ENCODE data around the gene KLK15. TPM values are rescaled to one million over a fixed set of nuclear protein-coding genes. Genes with fewer than 3 reads are reported as not detected.

Gene KLK15
- total RNA-seq, 4 donors from 2014 or later = not detected

- peaks cover 0 to 10% (median 4%) of the 10 kb centered on the region in 4 donors for H3K4me1 ChIP-seq
- H3K27ac ChIP-seq (replicated peaks in 1 of 4) = no peak overlapping the region
- no peaks in the 10 kb centered on the region for H3K36me3 ChIP-seq
- intact Hi-C loops (cut with DNase I) = loop anchor here (5.0 kb wide), 3 partner anchors 59 to 424 kb away; partner anchors contain the start of gene CLEC11A
- TF ChIP-seq CTCF (IDR thresholded peaks at IDR 0.05) (no peak), POLR2AphosphoS5 (IDR thresholded peaks at IDR 0.05) (no peak), EP300 (IDR thresholded peaks at IDR 0.05) (no peak), POLR2A (IDR thresholded peaks at IDR 0.05; ENCODE audit: low read depth) (no peak)
- DNase-seq (ENCODE audit: extremely low spot score) = no peak
- H3K4me3 ChIP-seq = no peak overlapping the region
- 61% methylated on average over 16 of the region's 16 CpGs for WGBS
- peaks cover 0 to 10% (median 6%) of the 10 kb centered on the region in 4 donors for H3K9me3 ChIP-seq
- H3K27me3 ChIP-seq = peaks cover 0 to 85% (median 36%) of the 10 kb centered on the region in 4 donors
Measured at GRCh38 chr19:50780753-50781435, 52.5 kb downstream of the KLK15 start.

GRCh38 chr19:50779504-50780457 lies 53.6 kb downstream of the KLK15 start:
- peaks cover 0 to 87% (median 39%) of the 10 kb centered on the region in 4 donors for H3K27me3 ChIP-seq
- peaks cover 0 to 10% (median 6%) of the 10 kb centered on the region in 4 donors for H3K9me3 ChIP-seq
- TF ChIP-seq EP300 (IDR thresholded peaks at IDR 0.05) (no peak), POLR2A (IDR thresholded peaks at IDR 0.05; ENCODE audit: low read depth) (no peak), POLR2AphosphoS5 (IDR thresholded peaks at IDR 0.05) (no peak), CTCF (IDR thresholded peaks at IDR 0.05) (no peak)
- intact Hi-C loops (cut with DNase I) = loop anchor here (5.0 kb wide), 3 partner anchors 57 to 422 kb away; partner anchors contain the start of gene CLEC11A
- H3K36me3 ChIP-seq = no peaks in the 10 kb centered on the region
- WGBS = 38% methylated on average over 23 of the region's 25 CpGs
- H3K4me3 ChIP-seq = no peak overlapping the region
- H3K27ac ChIP-seq (replicated peaks in 1 of 4) = no peak overlapping the region
- DNase-seq (ENCODE audit: extremely low spot score) = no peak
- H3K4me1 ChIP-seq = peaks cover 0 to 10% (median 4%) of the 10 kb centered on the region in 4 donors

- DNase-seq (ENCODE audit: extremely low spot score) = no peak
- intact Hi-C loops (cut with DNase I) = no loop called here
- Histone ChIP-seq H3K36me3 (no peaks in the 10 kb centered on the region), H3K4me1 (peaks cover 0 to 9% (median 3%) of the 10 kb centered on the region in 4 donors), H3K27ac (replicated peaks in 1 of 4) (no peak overlapping the region), H3K9me3 (peaks cover 0 to 10% (median 6%) of the 10 kb centered on the region in 4 donors), H3K27me3 (peaks cover 0 to 91% (median 40%) of the 10 kb centered on the region in 4 donors), H3K4me3 (no peak overlapping the region)
- WGBS = 51% methylated on average over 7 of the region's 7 CpGs
- TF ChIP-seq POLR2A (IDR thresholded peaks at IDR 0.05; ENCODE audit: low read depth) = no peak
- TF ChIP-seq EP300 (IDR thresholded peaks at IDR 0.05) = no peak
- no peak for TF ChIP-seq CTCF (IDR thresholded peaks at IDR 0.05)
- TF ChIP-seq POLR2AphosphoS5 (IDR thresholded peaks at IDR 0.05) = no peak
Measured at GRCh38 chr19:50778906-50779430, 54.4 kb downstream of the KLK15 start.

GRCh38 chr19:50777830-50778303 lies 55.5 kb downstream of the KLK15 start:
- intact Hi-C loops (cut with DNase I) = no loop called here
- 0% methylated on average over 4 of the region's 30 CpGs for WGBS
- H3K27me3 ChIP-seq = peaks cover 0 to 96% (median 40%) of the 10 kb centered on the region in 4 donors

More at GRCh38 chr19:50777830-50778303, 55.5 kb downstream of the KLK15 start:
- no peaks in the 10 kb centered on the region for H3K4me1 ChIP-seq
- H3K27ac ChIP-seq (replicated peaks in 1 of 4) = no peak overlapping the region
- peaks cover 0 to 11% (median 6%) of the 10 kb centered on the region in 4 donors for H3K9me3 ChIP-seq
- H3K4me3 ChIP-seq = no peak overlapping the region
- H3K36me3 ChIP-seq = no peaks in the 10 kb centered on the region
- TF ChIP-seq EP300 (IDR thresholded peaks at IDR 0.05) (no peak), CTCF (IDR thresholded peaks at IDR 0.05) (no peak), POLR2AphosphoS5 (IDR thresholded peaks at IDR 0.05) (no peak)
- no peak for DNase-seq (ENCODE audit: extremely low spot score)

Data from esophagus muscularis mucosa (tissue), 4 donors.